HG03378 (cell line): ENCODE data around the gene INSYN2A.

Experiments used
- ATAC-seq: cut with Tn5 transposase; IDR thresholded peaks from one replicate; pipeline ENCODE4 v1.9.1; 2021; ENCODE audit warnings: mild to moderate bottlenecking, moderate library complexity; ENCODE audit not compliant: unreplicated experiment

The INSYN2A gene

GRCh38 chr10:127154831-127155620, 41.4 kb downstream of the INSYN2A start:
- ATAC-seq: no peak

- ATAC-seq: no peak
These were observed 43.2 kb downstream of the INSYN2A start for GRCh38 chr10:127153181-127153580.

- ATAC-seq: no peak
These were observed 44.3 kb downstream of the INSYN2A start for GRCh38 chr10:127151981-127152699.

GRCh38 chr10:127151541-127151940, 44.9 kb downstream of the INSYN2A start:
- no peak for ATAC-seq

GRCh38 chr10:127150136-127150535, 46.3 kb downstream of the INSYN2A start:
- ATAC-seq: no peak

GRCh38 chr10:127149501-127150081, 46.8 kb downstream of the INSYN2A start:
- ATAC-seq: no peak

GRCh38 chr10:127148933-127149220, 47.5 kb downstream of the INSYN2A start:
- no peak for ATAC-seq

GRCh38 chr10:127148066-127148932, 48.1 kb downstream of the INSYN2A start:
- no peak for ATAC-seq

GRCh38 chr10:127146661-127147060, 49.7 kb downstream of the INSYN2A start:
- no peak for ATAC-seq
